Tibial artery (tissue), 4 donors: Measurements from ENCODE around the gene WDR74.
"Not testable (repeated sequence)": the region's sequence is repeated elsewhere in the genome, so short reads cannot be mapped to it uniquely, and the experiment has no call there.

Experiments
- DNase-seq, 2 donors: peaks; one replicate each; pipeline ENCODE4 v3.0.0-alpha.2; 2019
- H3K27ac ChIP-seq, 2 donors: fragments of 200-600 bp; sonication (generic) in 1 of 2; 1 replicate in 1 of 2; 2 replicates in 1 of 2; pipeline ENCODE4 v1.5.1; 2018 to 2019; ENCODE audit warnings: mild to moderate bottlenecking in 1 of 2
- H3K27me3 ChIP-seq, 2 donors: fragments of 200-600 bp; sonication (generic) in 1 of 2; one replicate each; pipeline versions ENCODE4 v1.5.1 to v1.6.0; 2016 to 2019
- H3K36me3 ChIP-seq, 3 donors: fragments of 200-600 bp; sonication (generic) in 2 of 3; one replicate each; pipeline ENCODE4 v1.5.1; 2016 to 2019; ENCODE audit warnings: mild to moderate bottlenecking in 2 of 3
- H3K4me1 ChIP-seq, 4 donors: fragments of 200-600 bp; sonication (generic) in 2 of 4; 1 replicate in 3 of 4; 2 replicates in 1 of 4; pipeline ENCODE4 v1.5.1; 2016 to 2019
- H3K4me3 ChIP-seq, 2 donors: fragments of 200-600 bp; sonication (generic) in 1 of 2; 1 replicate in 1 of 2; 2 replicates in 1 of 2; pipeline ENCODE4 v1.5.1; 2018 to 2019; ENCODE audit warnings: mild to moderate bottlenecking in 2 of 2
- H3K9me3 ChIP-seq, 3 donors: fragments of 200-600 bp; sonication (generic) in 1 of 3; one replicate each; pipeline ENCODE4 v1.5.1; 2016 to 2019
- intact Hi-C: fragments of 100-400 bp; cut with DNase I; formaldehyde crosslinking; loops from one replicate; pipeline ENCODE4 v1.15.0; 2023; ENCODE audit warnings: low total_unique reads
- TF ChIP-seq, protein P1 (sequence below), 2 experiments: fragments of 200-600 bp in 1 of 2; fragments of 450-650 bp in 1 of 2; IDR thresholded peaks; one replicate each; pipeline ENCODE4 v1.5.1; 2017 to 2019; ENCODE audit warnings: antibody characterized with exemption in 2 of 2, mild to moderate bottlenecking in 1 of 2, moderate library complexity in 1 of 2

Gene WDR74

DNA sequence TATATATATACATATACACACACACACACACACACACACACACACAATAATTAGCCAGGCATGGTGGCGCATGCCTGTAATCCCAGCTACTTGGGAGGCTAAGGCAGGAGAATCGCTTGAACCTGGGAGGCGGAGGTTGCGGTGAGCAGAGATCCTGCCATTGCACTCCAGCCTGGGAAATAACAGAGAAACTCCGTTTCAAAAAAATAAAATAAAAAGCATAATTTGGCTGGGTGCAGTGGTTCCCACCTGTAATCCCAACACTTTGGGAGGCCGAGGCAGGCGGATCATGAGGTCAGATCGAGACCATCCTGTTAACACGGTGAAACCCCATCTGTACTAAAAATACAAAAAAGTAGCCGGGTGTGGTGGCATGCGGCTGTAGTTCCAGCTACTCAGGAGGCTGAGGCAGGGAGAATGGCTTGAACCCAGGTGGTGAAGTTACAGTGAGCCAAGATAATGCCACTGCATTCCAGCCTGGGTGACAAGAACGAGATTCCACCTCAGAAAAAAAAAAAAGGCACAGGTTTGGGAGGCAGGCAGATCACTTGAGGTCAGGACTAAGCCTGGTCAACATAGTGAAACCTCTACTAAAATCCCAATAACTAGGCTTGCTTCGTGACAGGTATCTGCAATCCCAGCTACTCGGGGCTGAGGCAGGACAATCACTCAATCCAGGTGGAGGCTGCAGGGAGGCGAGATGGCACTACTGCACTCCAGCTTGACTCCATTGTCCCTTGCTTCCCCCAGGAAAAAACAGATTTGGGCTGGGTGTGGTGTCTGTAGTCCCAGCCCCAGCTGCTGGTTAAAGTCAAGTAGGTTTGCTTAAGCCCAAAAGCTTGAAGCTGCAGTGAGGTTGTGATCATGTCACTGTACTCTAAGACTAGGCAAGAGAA is 11.8 kb upstream of the WDR74 start:
- Histone ChIP-seq H3K4me3 (no peak overlapping the region), H3K27me3 (no peaks in the 10 kb centered on the region), H3K9me3 (no peaks in the 10 kb centered on the region), H3K36me3 (peaks cover 32 to 34% (median 33%) of the 10 kb centered on the region in 3 donors), H3K4me1 (peaks cover 0 to 20% (median 19%) of the 10 kb centered on the region in 4 donors), H3K27ac (no peak overlapping the region)
- DNase-seq, result no peak
- intact Hi-C loops, result no loop called here
- TF ChIP-seq, protein P1, sequence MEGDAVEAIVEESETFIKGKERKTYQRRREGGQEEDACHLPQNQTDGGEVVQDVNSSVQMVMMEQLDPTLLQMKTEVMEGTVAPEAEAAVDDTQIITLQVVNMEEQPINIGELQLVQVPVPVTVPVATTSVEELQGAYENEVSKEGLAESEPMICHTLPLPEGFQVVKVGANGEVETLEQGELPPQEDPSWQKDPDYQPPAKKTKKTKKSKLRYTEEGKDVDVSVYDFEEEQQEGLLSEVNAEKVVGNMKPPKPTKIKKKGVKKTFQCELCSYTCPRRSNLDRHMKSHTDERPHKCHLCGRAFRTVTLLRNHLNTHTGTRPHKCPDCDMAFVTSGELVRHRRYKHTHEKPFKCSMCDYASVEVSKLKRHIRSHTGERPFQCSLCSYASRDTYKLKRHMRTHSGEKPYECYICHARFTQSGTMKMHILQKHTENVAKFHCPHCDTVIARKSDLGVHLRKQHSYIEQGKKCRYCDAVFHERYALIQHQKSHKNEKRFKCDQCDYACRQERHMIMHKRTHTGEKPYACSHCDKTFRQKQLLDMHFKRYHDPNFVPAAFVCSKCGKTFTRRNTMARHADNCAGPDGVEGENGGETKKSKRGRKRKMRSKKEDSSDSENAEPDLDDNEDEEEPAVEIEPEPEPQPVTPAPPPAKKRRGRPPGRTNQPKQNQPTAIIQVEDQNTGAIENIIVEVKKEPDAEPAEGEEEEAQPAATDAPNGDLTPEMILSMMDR (IDR thresholded peaks at IDR 0.05), result no peak

DNA sequence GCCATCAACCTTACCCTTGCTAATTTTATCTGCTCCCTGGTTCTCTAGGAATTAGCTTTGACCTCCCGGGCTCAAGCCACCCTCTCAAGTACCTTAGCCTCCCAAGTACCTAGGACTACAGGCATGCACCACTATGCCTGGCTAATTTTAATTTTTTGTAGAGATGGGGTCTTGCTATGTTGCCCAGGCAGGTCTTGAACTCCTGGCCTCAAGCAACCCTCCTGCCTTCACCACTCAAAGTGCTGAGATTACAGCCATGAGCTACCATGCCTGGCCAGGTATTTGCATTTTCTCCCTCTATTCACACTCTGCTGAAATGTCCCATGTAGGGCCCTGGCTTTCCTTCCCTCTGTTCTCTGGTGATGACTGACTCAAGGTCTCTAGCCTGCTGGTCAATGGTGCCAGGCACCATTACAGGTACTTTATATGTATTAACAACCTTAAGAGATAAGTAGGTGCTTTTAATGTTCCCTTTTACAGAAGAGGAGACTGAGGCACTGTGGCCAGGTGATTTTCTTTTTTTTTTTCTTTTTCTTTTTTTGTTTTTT is 8.5 kb upstream of the WDR74 start:
- TF ChIP-seq, protein P1 (IDR thresholded peaks at IDR 0.05), result no peak
- no peak for DNase-seq
- no peaks in the 10 kb centered on the region for H3K9me3 ChIP-seq
- H3K27me3 ChIP-seq, result no peaks in the 10 kb centered on the region
- no peaks in the 10 kb centered on the region for H3K4me1 ChIP-seq
- peaks cover 15 to 18% (median 17%) of the 10 kb centered on the region in 3 donors for H3K36me3 ChIP-seq
- intact Hi-C loops, result no loop called here
- no peak overlapping the region for H3K27ac ChIP-seq
- no peak overlapping the region for H3K4me3 ChIP-seq

DNA sequence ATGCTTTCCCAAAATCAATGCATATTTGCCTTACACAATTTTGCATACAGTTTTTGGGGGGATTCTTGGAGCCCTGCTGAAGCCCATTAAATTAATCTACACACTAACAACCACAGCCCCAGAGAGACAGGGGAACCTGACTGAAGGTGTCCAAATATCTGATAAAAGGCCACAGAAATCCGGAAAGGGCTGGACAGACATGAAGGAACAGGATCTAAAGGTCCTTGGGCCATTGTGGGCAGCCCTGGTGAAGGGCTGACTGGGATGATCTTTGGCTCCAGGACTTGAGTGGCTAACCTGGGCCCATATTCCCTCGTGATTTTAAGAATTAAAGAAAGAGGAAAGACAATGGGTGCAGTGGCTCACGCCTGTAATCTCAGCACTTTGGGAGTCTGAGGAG is 6.8 kb upstream of the WDR74 start:
- DNase-seq, result no peak
- no peak overlapping the region for H3K27ac ChIP-seq
- H3K27me3 ChIP-seq, result no peaks in the 10 kb centered on the region
- H3K36me3 ChIP-seq, result peaks cover under 1 to 2% (median under 1%) of the 10 kb centered on the region in 3 donors
- TF ChIP-seq, protein P1 (IDR thresholded peaks at IDR 0.05), result no peak
- H3K4me3 ChIP-seq, result no peak overlapping the region
- H3K4me1 ChIP-seq, result peaks cover 0 to 9% (median 5%) of the 10 kb centered on the region in 4 donors
- intact Hi-C loops, result no loop called here
- H3K9me3 ChIP-seq, result no peaks in the 10 kb centered on the region

DNA sequence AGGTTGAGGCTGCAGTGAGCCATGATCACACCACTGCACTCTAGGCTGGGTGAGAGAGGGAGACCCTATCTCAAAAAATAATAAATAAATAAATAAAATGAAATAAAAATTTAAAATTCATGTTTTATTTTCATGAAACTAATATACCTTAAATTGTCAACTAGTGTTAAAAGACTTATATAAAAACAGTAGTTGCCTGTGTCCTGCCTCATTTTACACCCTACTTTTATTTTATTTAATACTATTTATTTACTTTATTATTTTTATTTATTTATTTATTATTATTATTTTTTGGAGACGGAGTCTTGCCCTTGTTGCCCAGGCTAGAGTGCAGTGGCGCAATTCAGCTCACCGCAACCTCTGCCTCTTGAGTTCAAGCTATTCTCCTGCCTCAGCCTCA is 4.8 kb upstream of the WDR74 start:
- TF ChIP-seq, protein P1 (IDR thresholded peaks at IDR 0.05), result no peak
- no peaks in the 10 kb centered on the region for H3K9me3 ChIP-seq
- H3K4me3 ChIP-seq, result no peak overlapping the region
- no peak overlapping the region for H3K27ac ChIP-seq
- no peaks in the 10 kb centered on the region for H3K27me3 ChIP-seq
- DNase-seq, result no peak
- peaks cover 0 to 16% (median 5%) of the 10 kb centered on the region in 4 donors for H3K4me1 ChIP-seq
- H3K36me3 ChIP-seq, result no peaks in the 10 kb centered on the region
- intact Hi-C loops, result no loop called here

DNA sequence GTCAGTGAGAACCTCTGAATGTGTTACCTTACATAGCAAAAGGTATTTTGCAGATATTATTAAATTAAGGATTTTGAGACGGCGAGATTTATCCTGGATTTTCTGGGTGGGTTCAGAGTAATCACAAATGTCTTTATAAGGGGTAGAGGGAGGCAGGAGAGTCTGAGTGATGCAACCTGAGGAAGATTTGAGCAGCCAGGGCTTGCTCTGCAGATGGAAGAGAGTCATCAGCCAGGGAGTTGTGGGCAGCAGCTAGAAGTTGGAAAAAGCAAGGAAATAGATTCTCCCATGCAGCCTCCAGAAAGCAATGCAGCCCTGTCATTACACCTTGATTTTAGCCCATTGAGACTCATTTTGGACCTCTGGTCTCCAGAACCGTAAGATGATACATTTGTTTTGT is 4.1 kb upstream of the WDR74 start:
- Histone ChIP-seq H3K27me3 (no peaks in the 10 kb centered on the region), H3K9me3 (no peaks in the 10 kb centered on the region), H3K4me3 (no peak overlapping the region), H3K4me1 (peaks cover 0 to 22% (median 9%) of the 10 kb centered on the region in 4 donors), H3K36me3 (no peaks in the 10 kb centered on the region), H3K27ac (no peak overlapping the region)
- no peak for DNase-seq
- TF ChIP-seq, protein P1 (IDR thresholded peaks at IDR 0.05), result no peak
- intact Hi-C loops, result no loop called here

DNA sequence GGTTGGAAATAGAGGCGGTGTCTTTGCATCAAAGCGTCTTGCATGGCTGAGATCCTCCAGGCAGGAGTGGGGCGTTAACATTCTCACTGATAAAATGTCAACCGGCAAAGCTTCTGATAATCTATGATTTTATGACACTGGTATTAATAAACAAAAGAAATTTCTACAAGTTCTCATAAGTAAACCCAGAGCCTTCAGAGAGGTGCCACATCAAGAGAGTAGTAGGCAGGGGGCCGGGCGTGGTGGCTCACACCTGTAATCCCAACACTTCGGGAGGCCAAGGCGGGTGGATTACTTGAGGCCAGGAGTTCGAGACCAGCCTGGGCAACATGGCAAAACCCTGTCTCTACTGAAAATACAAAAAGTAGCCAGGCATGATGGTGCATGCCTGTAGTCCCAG is 3.5 kb upstream of the WDR74 start:
- intact Hi-C loops, H3K4me3 ChIP-seq, H3K36me3 ChIP-seq, DNase-seq, H3K9me3 ChIP-seq, H3K27me3 ChIP-seq: not testable (repeated sequence)
- Histone ChIP-seq H3K4me1 (peaks cover 0 to 28% (median 15%) of the 10 kb centered on the region in 4 donors), H3K27ac (peak overlapping the region; percentile 91 to 95)
